GM12875 (cell line): ENCODE data around the gene KLHL22.

Source experiments
- H3K4me3 ChIP-seq: one replicate; pipeline ENCODE4 v1.5.1; 2011; ENCODE audit warnings: low read depth, low read length, control low read depth
- TF ChIP-seq, protein P1 (sequence below): IDR thresholded peaks from 2 replicates; pipeline ENCODE4 v1.5.1; 2011; ENCODE audit warnings: low read depth, mild to moderate bottlenecking, control low read depth, inconsistent platforms, low read length, moderate library complexity, borderline replicate concordance; ENCODE audit not compliant: insufficient read depth

KLHL22 gene

DNA sequence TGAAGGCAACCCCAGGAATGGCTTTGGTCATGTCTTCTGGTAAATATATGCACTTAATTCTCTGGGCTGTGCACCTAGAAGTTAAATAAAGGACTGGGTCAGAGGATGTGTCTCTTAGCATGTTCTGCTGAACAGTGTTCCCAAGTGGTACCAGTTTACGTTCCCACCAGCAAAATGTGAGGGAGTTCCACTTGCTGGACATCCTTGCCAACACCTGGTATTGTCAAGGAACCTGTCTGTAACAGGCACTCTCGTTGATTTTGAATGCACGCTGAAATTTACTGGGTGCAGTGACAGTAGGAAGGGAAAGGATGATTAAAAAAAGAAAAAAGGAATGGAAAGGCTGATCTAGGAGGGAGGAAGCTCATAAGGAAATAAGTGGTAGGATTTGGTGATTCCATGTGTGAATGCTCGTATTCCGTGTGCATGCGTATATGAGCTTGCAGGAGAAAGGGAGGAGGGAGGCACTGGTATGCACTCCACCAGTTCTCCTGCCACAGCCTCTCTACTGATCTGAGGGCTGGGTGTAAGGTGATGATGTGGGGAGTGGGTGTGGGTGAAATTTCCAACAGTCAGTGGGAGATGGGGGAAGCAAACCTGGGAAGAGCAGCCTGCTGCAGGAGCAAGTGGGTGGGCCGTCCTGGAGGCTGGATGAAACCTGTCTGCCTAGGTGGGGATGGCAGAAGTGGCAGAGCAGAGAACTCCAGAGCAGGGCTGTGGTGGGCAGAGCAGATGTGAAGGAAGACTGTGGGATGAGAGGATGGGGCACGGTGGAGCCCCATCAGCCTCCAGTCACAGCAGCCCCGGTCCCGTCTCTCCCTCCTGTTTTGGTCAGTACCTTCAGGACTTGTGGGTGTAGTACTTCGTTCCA lies 26.8 kb upstream of the KLHL22 start:
- H3K4me3 ChIP-seq: no peak overlapping the region
- TF ChIP-seq, protein P1, sequence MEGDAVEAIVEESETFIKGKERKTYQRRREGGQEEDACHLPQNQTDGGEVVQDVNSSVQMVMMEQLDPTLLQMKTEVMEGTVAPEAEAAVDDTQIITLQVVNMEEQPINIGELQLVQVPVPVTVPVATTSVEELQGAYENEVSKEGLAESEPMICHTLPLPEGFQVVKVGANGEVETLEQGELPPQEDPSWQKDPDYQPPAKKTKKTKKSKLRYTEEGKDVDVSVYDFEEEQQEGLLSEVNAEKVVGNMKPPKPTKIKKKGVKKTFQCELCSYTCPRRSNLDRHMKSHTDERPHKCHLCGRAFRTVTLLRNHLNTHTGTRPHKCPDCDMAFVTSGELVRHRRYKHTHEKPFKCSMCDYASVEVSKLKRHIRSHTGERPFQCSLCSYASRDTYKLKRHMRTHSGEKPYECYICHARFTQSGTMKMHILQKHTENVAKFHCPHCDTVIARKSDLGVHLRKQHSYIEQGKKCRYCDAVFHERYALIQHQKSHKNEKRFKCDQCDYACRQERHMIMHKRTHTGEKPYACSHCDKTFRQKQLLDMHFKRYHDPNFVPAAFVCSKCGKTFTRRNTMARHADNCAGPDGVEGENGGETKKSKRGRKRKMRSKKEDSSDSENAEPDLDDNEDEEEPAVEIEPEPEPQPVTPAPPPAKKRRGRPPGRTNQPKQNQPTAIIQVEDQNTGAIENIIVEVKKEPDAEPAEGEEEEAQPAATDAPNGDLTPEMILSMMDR: no peak

DNA sequence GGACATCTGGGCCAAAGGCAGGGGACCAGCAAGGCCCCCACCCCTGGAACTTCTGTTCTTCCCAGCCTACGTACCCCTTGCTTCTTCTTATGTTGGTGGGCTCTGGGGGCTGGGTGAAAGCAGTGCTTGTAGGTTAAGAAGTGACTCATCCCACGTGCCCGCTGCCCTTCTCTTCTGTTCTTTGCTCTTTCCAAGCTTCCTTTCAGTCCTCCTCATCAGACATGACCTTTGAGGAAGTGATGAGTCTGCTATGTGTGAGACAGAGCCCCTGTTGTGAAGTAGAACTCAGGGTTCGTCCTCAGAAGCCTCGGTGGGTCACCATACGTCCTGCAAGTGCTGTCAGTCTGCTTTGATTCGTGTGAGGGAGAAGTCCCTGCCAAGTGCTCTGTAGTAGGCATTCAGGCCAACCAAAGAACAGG lies 24.5 kb upstream of the KLHL22 start:
- TF ChIP-seq, protein P1: no peak
- no peak overlapping the region for H3K4me3 ChIP-seq

DNA sequence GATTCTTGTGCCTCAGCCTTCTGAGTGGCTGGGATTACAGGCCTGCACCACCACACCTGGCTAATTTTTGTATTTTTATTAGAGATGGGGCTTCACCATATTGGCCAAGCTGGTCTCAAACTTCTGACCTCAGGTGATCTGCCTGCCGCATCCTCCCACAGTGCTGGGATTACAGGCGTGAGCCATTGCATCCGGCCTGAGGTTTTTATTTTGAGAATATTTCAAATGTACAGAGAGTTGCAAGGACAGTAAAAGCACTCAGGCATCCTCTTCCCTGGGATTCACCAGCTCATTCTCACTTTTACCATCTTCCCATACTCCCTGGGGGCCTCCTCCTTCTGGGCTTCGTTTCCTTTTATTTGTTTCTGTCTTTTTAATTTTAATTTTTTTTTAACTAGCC lies 24.0 kb upstream of the KLHL22 start:
- no peak overlapping the region for H3K4me3 ChIP-seq

DNA sequence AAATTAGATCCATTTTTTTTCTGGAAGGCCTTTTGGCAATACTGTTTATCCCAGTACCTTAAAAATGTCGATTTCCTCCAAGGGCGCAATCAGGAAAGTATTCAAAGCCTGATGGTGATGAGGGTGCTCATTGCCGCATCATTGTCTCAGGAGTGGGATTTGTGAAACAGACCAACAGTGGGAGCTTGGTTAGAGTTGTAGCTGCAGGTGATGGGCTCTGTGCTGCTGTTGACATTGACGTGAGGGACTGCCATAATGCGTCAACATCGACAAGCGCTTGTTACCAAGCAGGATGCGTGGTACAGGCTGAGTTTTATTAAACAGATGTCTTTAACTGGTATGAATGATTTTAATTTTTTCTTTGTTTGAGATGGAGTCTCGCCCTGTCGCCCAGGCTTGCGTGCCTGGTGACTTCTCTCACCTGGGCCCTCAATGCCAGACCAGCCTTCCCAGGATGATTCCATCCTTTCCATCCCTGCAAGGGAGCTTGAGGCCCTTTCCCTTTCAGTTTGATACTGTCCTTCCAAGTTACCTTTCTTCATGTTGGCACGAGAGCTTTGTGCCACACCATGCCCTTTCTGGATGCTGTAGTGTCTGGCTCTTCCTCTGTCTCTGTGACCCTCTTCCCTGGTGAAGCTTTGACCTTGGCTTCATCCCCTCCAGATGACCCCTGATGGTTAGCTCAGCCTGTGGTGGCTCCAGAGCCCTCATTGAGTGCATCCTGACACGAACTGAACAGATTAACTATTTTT lies 22.4 kb upstream of the KLHL22 start:
- no peak overlapping the region for H3K4me3 ChIP-seq
- TF ChIP-seq, protein P1: no peak

More for the DNA sequence above, 24.0 kb upstream of the KLHL22 start:
- TF ChIP-seq, protein P1: no peak

DNA sequence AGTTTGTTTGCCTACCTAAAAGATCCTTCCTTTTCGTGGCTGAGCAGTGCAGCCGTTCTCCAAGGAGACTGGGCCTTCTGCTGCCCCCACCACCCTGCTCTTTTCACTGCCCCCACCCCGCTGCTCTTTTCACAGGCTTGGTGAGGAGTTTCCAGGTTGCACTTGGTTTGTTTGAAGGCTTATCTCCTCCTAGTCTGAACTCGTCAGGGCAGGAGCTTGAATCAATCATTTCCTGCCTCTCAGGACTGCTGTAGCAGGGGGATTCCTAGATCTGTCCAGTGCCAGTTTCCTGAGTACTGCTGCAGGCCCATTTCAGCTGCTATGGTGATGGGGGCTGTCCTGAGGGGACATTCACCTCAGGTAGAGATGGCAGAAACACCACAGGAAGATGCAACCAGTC lies 21.8 kb upstream of the KLHL22 start:
- TF ChIP-seq, protein P1: no peak
- no peak overlapping the region for H3K4me3 ChIP-seq

DNA sequence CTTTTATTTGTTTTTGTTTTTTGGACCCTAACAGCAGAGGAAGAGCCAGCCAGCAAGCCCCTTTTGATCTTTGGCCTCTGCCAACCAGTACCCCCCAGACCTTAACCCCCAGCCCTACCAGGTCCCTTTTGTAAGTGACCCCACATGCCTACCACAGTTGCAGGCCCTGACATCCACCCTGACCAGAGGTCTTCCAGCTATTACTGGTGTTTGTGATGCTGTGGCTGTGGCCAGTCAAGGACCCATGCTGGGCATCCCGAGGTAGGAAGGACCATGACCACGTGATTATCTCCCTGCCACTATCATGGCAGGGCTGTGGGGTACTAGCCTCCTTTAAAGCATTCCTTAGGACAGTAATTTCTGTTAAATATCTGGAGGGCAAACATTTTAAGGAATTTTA lies 20.8 kb upstream of the KLHL22 start:
- H3K4me3 ChIP-seq: no peak overlapping the region
- TF ChIP-seq, protein P1: no peak
